HepG2 (cell line): ENCODE measurements around the gene MARCHF4. TPM values are rescaled to one million over a fixed set of nuclear protein-coding genes. Genes with fewer than 3 reads are reported as not detected.

Source experiments
- CBX2 ChIP-seq, 2 experiments: fragments of 200-600 bp in 1 of 2; sonication (generic); formaldehyde crosslinking in 1 of 2; IDR thresholded peaks; 2 replicates each; pipeline versions ENCODE4 v1.7.0 to v1.8.1; 2018 to 2022; ENCODE audit warnings: low read depth in 2 of 2, low read length in 1 of 2, mild to moderate bottlenecking in 1 of 2, missing genetic modification reagents in 1 of 2
- FOXA1 ChIP-seq, 2 experiments: fragments of 450-650 bp in 1 of 2; sonication (generic) in 1 of 2; formaldehyde crosslinking in 1 of 2; IDR thresholded peaks; 2 replicates each; pipeline versions ENCODE4 v1.4.0 to v1.6.1; 2016 to 2020; ENCODE audit warnings: missing genetic modification reagents in 1 of 2
- FOXC1 ChIP-seq: sonication (generic); formaldehyde crosslinking; IDR thresholded peaks from 2 replicates; pipeline ENCODE4 v1.8.0; 2022; ENCODE audit warnings: mild to moderate bottlenecking, missing genetic modification reagents, borderline replicate concordance
- HNRNPUL1 ChIP-seq: fragments of 200-400 bp; formaldehyde crosslinking; IDR thresholded peaks from 2 replicates; pipeline ENCODE4 v1.6.1; 2017; ENCODE audit warnings: low read depth, mild to moderate bottlenecking, low read length, moderate library complexity
- MAFK ChIP-seq, 2 experiments: IDR thresholded peaks in 1 of 2; conservative IDR thresholded peaks in 1 of 2; 2 replicates each; pipeline ENCODE4 v1.6.1; 2011; ENCODE audit warnings: improper control_type of control experiment in 2 of 2, low read length in 2 of 2
- PAF1 ChIP-seq: IDR thresholded peaks from 2 replicates; pipeline ENCODE4 v1.6.1; 2016; ENCODE audit warnings: missing genetic modification reagents, missing compliant biosample characterization
- POGZ ChIP-seq: sonication (generic); formaldehyde crosslinking; IDR thresholded peaks from 2 replicates; pipeline ENCODE4 v1.4.0; 2020; ENCODE audit warnings: mild to moderate bottlenecking, missing genetic modification reagents
- ZFY ChIP-seq: sonication (generic); formaldehyde crosslinking; IDR thresholded peaks from 2 replicates; pipeline ENCODE4 v1.4.0; 2020; ENCODE audit warnings: missing genetic modification reagents
- ZNF292 ChIP-seq: sonication (generic); formaldehyde crosslinking; IDR thresholded peaks from 2 replicates; pipeline ENCODE4 v1.8.1; 2022; ENCODE audit warnings: mild to moderate bottlenecking, low read depth, missing genetic modification reagents, borderline replicate concordance
- polyA plus RNA-seq, 8 experiments: library from polyadenylated mRNA; depleted of rRNA in 3 of 8; stranded (reverse) in 7 of 8; unstranded in 1 of 8; fragments of >200 nt; fragmentation: Illumina TruSeq in 4 of 8; extraction: Trizol in 4 of 8; gene quantifications; 2 replicates each; pipeline versions ENCODE4 v1.2.1 to v1.2.3, GENCODE V29; 2011 to 2016; ENCODE audit warnings: low read depth in 4 of 8, missing spikeins in 1 of 8, mixed read lengths in 1 of 8; ENCODE audit not compliant: insufficient read depth in 1 of 8
- total RNA-seq, 5 experiments: library from RNA; depleted of rRNA; stranded (reverse); fragments of >200 nt; fragmentation: Illumina TruSeq; extraction: Trizol; gene quantifications; 2 replicates each; pipeline ENCODE4 v1.2.3, GENCODE V29; 2016; ENCODE audit warnings: low read depth in 1 of 5
- TF ChIP-seq, protein P1 (sequence below): sonication (generic); formaldehyde crosslinking; IDR thresholded peaks from 2 replicates; pipeline ENCODE4 v1.4.0; 2020; ENCODE audit warnings: missing genetic modification reagents, borderline replicate concordance
- TF ChIP-seq, protein P2 (sequence below): IDR thresholded peaks from 2 replicates; pipeline ENCODE4 v1.4.0; 2020; ENCODE audit warnings: mild to moderate bottlenecking, missing genetic modification reagents
- TF ChIP-seq, protein P3 (sequence below): sonication (generic); formaldehyde crosslinking; IDR thresholded peaks from 2 replicates; pipeline ENCODE4 v1.5.1; 2020; ENCODE audit warnings: missing genetic modification reagents, mild to moderate bottlenecking, borderline replicate concordance
- TF ChIP-seq, protein P4 (sequence below): sonication (generic); formaldehyde crosslinking; IDR thresholded peaks from 2 replicates; pipeline ENCODE4 v1.4.0; 2020; ENCODE audit warnings: missing genetic modification reagents, mild to moderate bottlenecking, borderline replicate concordance

MARCHF4 gene
- total and polyA plus RNA-seq, 2 of the 13 experiments (the other 11 are each of a cell fraction or from before 2014, with no cell fraction given) = not detected

DNA sequence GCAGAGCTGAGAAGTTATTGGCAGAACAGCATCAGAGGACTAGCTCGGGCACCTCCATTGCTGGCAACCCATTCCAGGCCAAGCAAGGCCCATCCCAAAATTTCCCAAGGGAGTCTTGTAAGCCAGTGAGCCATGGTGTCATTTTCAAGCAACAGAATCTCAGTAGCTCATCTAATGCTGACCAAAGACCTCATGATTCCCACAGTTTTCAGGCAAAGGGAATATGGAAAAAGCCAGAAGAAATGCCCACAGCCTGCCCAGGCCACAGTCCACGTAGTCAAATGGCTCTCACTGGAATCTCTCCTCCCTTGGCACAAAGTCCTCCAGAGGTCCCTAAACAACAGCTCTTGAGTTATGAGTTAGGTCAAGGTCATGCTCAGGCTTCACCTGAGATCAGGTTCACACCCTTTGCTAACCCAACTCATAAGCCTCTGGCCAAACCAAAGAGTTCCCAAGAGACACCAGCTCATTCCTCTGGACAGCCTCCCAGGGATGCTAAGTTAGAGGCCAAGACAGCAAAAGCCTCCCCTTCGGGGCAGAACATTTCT is 42.6 kb upstream of the MARCHF4 start (continued):
- TF ChIP-seq, protein P1, sequence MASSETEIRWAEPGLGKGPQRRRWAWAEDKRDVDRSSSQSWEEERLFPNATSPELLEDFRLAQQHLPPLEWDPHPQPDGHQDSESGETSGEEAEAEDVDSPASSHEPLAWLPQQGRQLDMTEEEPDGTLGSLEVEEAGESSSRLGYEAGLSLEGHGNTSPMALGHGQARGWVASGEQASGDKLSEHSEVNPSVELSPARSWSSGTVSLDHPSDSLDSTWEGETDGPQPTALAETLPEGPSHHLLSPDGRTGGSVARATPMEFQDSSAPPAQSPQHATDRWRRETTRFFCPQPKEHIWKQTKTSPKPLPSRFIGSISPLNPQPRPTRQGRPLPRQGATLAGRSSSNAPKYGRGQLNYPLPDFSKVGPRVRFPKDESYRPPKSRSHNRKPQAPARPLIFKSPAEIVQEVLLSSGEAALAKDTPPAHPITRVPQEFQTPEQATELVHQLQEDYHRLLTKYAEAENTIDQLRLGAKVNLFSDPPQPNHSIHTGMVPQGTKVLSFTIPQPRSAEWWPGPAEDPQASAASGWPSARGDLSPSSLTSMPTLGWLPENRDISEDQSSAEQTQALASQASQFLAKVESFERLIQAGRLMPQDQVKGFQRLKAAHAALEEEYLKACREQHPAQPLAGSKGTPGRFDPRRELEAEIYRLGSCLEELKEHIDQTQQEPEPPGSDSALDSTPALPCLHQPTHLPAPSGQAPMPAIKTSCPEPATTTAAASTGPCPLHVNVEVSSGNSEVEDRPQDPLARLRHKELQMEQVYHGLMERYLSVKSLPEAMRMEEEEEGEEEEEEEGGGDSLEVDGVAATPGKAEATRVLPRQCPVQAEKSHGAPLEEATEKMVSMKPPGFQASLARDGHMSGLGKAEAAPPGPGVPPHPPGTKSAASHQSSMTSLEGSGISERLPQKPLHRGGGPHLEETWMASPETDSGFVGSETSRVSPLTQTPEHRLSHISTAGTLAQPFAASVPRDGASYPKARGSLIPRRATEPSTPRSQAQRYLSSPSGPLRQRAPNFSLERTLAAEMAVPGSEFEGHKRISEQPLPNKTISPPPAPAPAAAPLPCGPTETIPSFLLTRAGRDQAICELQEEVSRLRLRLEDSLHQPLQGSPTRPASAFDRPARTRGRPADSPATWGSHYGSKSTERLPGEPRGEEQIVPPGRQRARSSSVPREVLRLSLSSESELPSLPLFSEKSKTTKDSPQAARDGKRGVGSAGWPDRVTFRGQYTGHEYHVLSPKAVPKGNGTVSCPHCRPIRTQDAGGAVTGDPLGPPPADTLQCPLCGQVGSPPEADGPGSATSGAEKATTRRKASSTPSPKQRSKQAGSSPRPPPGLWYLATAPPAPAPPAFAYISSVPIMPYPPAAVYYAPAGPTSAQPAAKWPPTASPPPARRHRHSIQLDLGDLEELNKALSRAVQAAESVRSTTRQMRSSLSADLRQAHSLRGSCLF (CRISPR knock-in tag) = no peak
- TF ChIP-seq CBX2 (IDR thresholded peaks at IDR 0.05; ENCODE audit: low read depth, low read length) = no peak
- TF ChIP-seq CBX2 (CRISPR knock-in tag; IDR thresholded peaks at IDR 0.05; ENCODE audit: low read depth) = no peak
- TF ChIP-seq MAFK (conservative IDR thresholded peaks at IDR 0.05 in 1 of 2, IDR thresholded peaks at IDR 0.05 in 1 of 2; ENCODE audit: low read length in 2 of 2) = no peak
- no peak for TF ChIP-seq HNRNPUL1
- no peak for TF ChIP-seq FOXC1 (CRISPR knock-in tag)
- TF ChIP-seq PAF1 (CRISPR knock-in tag) = no peak
- TF ChIP-seq, protein P2, sequence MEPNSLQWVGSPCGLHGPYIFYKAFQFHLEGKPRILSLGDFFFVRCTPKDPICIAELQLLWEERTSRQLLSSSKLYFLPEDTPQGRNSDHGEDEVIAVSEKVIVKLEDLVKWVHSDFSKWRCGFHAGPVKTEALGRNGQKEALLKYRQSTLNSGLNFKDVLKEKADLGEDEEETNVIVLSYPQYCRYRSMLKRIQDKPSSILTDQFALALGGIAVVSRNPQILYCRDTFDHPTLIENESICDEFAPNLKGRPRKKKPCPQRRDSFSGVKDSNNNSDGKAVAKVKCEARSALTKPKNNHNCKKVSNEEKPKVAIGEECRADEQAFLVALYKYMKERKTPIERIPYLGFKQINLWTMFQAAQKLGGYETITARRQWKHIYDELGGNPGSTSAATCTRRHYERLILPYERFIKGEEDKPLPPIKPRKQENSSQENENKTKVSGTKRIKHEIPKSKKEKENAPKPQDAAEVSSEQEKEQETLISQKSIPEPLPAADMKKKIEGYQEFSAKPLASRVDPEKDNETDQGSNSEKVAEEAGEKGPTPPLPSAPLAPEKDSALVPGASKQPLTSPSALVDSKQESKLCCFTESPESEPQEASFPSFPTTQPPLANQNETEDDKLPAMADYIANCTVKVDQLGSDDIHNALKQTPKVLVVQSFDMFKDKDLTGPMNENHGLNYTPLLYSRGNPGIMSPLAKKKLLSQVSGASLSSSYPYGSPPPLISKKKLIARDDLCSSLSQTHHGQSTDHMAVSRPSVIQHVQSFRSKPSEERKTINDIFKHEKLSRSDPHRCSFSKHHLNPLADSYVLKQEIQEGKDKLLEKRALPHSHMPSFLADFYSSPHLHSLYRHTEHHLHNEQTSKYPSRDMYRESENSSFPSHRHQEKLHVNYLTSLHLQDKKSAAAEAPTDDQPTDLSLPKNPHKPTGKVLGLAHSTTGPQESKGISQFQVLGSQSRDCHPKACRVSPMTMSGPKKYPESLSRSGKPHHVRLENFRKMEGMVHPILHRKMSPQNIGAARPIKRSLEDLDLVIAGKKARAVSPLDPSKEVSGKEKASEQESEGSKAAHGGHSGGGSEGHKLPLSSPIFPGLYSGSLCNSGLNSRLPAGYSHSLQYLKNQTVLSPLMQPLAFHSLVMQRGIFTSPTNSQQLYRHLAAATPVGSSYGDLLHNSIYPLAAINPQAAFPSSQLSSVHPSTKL (CRISPR knock-in tag) = peak; percentile 18; the same call in 1 of the 2 replicates
- TF ChIP-seq, protein P3, sequence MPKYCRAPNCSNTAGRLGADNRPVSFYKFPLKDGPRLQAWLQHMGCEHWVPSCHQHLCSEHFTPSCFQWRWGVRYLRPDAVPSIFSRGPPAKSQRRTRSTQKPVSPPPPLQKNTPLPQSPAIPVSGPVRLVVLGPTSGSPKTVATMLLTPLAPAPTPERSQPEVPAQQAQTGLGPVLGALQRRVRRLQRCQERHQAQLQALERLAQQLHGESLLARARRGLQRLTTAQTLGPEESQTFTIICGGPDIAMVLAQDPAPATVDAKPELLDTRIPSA (CRISPR knock-in tag) = no peak
- TF ChIP-seq ZNF292 (CRISPR knock-in tag) = no peak
- no peak for TF ChIP-seq FOXA1 (IDR thresholded peaks at IDR 0.05)
- no peak for TF ChIP-seq FOXA1 (CRISPR knock-in tag; IDR thresholded peaks at IDR 0.05)
- TF ChIP-seq, protein P4, sequence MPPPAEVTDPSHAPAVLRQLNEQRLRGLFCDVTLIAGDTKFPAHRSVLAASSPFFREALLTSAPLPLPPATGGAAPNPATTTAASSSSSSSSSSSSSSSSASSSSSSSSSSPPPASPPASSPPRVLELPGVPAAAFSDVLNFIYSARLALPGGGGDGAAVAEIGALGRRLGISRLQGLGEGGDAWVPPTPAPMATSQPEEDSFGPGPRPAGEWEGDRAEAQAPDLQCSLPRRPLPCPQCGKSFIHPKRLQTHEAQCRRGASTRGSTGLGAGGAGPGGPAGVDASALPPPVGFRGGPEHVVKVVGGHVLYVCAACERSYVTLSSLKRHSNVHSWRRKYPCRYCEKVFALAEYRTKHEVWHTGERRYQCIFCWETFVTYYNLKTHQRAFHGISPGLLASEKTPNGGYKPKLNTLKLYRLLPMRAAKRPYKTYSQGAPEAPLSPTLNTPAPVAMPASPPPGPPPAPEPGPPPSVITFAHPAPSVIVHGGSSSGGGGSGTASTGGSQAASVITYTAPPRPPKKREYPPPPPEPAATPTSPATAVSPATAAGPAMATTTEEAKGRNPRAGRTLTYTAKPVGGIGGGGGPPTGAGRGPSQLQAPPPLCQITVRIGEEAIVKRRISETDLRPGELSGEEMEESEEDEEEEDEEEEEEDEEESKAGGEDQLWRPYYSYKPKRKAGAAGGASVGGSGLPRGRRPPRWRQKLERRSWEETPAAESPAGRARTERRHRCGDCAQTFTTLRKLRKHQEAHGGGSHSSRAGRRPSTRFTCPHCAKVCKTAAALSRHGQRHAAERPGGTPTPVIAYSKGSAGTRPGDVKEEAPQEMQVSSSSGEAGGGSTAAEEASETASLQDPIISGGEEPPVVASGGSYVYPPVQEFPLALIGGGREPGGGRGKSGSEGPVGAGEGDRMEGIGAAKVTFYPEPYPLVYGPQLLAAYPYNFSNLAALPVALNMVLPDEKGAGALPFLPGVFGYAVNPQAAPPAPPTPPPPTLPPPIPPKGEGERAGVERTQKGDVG (CRISPR knock-in tag) = no peak
- 0 out of 2 replicates have a peak, but pooled peaks have one; percentile 36 for TF ChIP-seq POGZ (CRISPR knock-in tag)
- TF ChIP-seq ZFY (CRISPR knock-in tag) = 0 out of 2 replicates have a peak, but pooled peaks have one; percentile 26
